Retinal pigment epithelial cell (primary cell): Measurements from ENCODE around the gene TGM6.
"Not testable (repeated sequence)": the region's sequence is repeated elsewhere in the genome, so short reads cannot be mapped to it uniquely, and the experiment has no call there.

Experiments used
- DNase-seq: peaks from one replicate; pipeline ENCODE4 v3.0.0-alpha.2; 2010; ENCODE audit warnings: low read depth
- H3K4me3 ChIP-seq: 2 replicates; pipeline ENCODE4 v1.5.1; 2011; ENCODE audit warnings: mild to moderate bottlenecking, low read length, control low read depth, moderate library complexity
- CTCF ChIP-seq: conservative IDR thresholded peaks from 2 replicates; pipeline ENCODE4 v1.5.1; 2011; ENCODE audit warnings: low read depth, low read length, control low read depth, inconsistent platforms

Gene TGM6

GRCh38 chr20:2403291-2404052 is 22.8 kb downstream of the TGM6 start:
- TF ChIP-seq CTCF = no peak
- H3K4me3 ChIP-seq = no peak overlapping the region

GRCh38 chr20:2405693-2406065 is 25.0 kb downstream of the TGM6 start:
- no peak for TF ChIP-seq CTCF
- H3K4me3 ChIP-seq = no peak overlapping the region
- no peak for DNase-seq

More at GRCh38 chr20:2403291-2404052, 22.8 kb downstream of the TGM6 start:
- DNase-seq = no peak

GRCh38 chr20:2407355-2407754 is 26.7 kb downstream of the TGM6 start:
- H3K4me3 ChIP-seq, DNase-seq: not testable (repeated sequence)

GRCh38 chr20:2408111-2408510 is 27.4 kb downstream of the TGM6 start:
- DNase-seq = no peak
- no peak for TF ChIP-seq CTCF
- H3K4me3 ChIP-seq = no peak overlapping the region

- no peak for TF ChIP-seq CTCF
- H3K4me3 ChIP-seq = no peak overlapping the region
- no peak for DNase-seq
These were observed 36.0 kb downstream of the TGM6 start for GRCh38 chr20:2416541-2417212.

GRCh38 chr20:2417213-2417541 is 36.5 kb downstream of the TGM6 start:
- TF ChIP-seq CTCF = no peak
- H3K4me3 ChIP-seq = no peak overlapping the region
- no peak for DNase-seq

- H3K4me3 ChIP-seq = no peak overlapping the region
- no peak for TF ChIP-seq CTCF
- DNase-seq = no peak
These were observed 37.7 kb downstream of the TGM6 start for GRCh38 chr20:2418388-2418787.
